HS-27A (cell line): ENCODE measurements around the gene TBC1D5.
A peak's percentile ranks its signal among the peaks of the same experiment; 100 is the strongest.
"Not testable (repeated sequence)": the region's sequence is repeated elsewhere in the genome, so short reads cannot be mapped to it uniquely, and the experiment has no call there.

Experiments used
- DNase-seq: peaks from one replicate; pipeline ENCODE4 v3.0.0-alpha.2; 2012; ENCODE audit warnings: low read depth, missing footprints

The TBC1D5 gene

GRCh38 chr3:17707813-17708543 lies 34.5 kb downstream of the TBC1D5 start:
- no peak for DNase-seq

DNA sequence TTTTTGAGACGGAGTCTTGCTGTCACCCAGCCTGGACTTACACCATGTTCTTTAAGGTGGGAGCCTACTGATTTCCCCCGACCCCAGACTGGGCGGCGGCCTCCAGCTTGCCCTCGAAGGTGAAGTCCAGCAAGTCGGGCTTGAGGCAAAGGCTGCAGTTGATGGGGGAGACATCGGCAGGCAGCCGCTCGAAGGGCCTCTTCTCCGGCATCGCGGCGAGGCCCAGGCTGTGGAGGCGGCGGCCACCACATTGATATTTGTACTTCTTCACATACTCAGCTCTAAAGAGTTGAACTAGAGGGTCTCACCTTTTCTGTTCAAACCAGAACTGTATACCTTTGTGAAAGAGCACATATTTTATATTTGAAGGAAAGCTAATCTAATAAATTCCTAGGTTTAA lies 36.4 kb downstream of the TBC1D5 start:
- not testable (repeated sequence) for DNase-seq

DNA sequence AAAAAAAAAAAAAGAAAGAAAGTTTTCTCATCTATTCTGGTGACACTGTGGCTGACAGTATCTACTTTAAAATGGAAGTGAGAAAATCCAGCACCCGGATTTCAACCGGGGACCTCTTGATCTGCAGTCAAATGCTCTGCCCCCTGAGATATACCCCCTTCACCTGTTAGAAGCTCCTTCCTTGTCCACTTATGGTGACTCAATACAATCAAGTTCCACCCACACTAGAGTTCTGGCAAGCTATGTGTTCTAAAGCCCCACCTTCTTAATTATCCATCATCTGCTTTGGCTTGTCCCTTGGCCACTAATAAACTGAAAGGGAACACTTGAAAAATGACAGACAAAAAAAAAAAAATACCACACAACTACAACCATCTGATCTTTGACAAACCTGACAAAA lies 42.6 kb downstream of the TBC1D5 start:
- not testable (repeated sequence) for DNase-seq

- not testable (repeated sequence) for DNase-seq
Observed at GRCh38 chr3:17695665-17696064, 46.8 kb downstream of the TBC1D5 start.

DNA sequence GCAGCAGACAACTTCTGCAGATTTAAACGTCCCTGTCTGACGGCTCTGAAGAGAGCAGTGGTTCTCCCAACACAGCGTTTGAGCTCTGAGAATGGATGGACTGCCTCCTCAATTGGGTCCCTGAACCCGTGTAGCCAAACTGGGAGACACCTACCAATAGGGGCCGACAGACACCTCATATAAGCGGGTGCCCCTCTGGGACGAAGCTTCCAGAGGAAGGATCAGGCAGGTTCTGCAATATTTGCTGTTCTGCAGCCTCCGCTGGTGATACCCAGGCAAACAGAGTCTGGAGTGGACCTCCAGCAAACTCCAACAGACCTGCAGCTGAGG lies 48.8 kb downstream of the TBC1D5 start:
- not testable (repeated sequence) for DNase-seq

DNA sequence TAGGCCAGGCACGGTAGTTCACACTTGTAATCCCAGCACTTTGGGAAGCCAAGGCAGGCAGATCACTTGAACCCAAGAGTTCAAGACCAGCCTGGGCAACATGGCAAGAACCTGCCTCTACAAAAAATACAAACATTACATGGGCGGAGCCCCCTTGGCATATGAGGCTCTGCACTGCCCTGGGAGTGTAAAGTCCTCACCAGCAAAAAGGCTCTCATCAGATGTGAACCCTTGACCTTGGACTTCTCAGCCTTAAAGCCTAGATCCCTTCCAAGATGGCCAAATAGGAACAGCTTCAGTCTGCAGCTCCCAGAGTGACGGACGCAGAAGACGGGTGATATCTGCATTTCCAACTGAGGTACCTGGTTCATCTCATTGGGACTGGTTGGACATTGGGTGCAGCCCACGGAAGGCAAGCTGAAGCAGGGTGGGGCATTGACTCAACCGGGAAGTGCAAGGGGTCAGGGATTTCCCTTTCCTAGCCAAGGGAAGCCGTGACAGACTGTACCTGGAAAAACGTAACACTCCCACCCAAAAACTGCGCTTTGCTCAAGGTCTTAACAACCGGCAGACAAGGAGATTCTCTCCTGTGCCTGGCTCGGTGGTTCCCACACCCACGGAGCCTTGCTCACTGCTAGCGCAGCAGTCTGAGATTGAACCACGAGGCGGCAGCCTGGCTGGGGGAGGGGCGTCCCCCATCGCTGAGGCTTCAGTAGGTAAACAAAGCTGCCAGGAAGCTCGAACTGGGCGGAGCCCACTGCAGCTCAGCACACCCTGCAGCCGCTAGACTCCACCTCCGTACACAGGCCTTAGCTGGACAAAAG lies 49.4 kb downstream of the TBC1D5 start:
- DNase-seq = not testable (repeated sequence)

- DNase-seq = no peak
Observed at GRCh38 chr3:17687566-17687965, 54.9 kb downstream of the TBC1D5 start.

- peak; percentile 3 for DNase-seq
Observed at GRCh38 chr3:17686613-17687012, 55.8 kb downstream of the TBC1D5 start.

DNA sequence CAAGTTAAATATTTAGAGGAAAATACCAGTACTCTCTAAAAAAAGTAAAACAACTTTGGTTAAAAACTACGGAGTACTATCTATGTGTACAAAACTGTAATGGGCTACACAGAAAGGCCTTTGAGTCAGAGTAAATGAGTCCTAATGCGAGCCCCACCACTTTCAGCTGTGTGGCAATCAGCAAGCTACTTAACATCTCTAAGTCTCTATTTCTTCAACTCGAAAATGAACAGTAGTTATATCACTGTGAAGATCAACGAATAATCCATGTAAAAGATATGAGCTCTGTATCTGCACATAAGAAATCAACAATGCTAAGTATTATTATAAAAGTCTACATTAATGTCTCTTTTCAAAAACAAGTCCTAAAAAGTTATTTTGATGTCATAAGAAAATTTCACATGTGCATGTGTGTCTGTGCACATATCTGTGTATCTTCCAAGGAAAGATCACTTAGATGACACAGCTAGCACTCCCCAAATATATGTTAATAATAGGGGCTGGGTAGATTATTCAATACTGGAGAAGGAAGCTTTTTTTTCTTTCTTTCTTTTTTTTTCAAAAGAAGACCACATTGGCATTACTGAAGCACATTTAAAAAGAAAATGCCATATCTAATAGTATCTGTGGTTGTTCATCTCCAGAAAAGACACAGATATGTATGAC lies 58.8 kb downstream of the TBC1D5 start:
- DNase-seq = no peak

DNA sequence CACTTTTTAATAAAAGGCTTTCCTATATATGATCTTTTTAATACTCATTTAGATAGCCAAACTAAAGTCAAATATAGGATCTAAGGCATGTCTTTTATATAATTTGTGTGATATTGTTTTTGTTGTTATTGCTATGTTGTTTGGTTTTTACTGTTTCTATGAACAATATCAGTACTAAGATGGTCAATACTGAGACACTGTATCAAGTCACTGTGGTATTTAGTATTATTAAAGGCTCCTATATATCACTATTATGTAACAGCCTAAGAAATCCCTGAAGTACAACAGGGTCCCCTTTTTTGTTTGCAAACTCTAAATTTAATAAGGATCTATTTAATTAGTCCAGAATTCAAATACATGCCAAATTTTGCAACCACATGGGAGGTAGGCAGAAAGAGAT lies 61.9 kb downstream of the TBC1D5 start:
- no peak for DNase-seq

GRCh38 chr3:17678116-17678741 lies 64.2 kb downstream of the TBC1D5 start:
- peak; percentile 8 for DNase-seq

DNA sequence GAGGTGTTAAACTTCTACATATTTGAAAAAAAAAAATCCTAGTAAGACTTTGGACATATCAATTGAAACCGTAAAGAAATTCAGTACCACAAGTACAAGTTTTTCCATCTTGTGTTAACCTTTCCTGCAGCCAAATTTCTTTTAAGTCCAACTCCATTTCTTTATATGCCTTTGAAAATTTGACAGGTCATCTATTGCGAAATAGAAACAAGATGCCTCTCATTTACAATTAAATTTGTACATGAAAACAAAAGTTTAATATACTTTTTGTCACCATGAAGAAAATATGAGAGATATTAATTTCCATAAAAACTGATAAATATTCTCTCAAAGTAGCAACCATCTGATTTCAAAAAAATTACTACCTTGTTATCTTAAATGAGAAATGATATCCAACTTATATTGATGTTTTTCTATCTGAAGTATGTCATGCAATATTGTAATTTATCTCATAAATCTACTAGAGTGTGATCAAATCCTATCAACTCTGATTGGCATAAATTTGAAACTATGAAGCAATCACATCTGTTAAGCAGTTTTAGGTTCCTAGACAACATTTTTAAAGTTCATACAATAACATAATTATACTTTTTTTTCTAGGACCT lies 68.2 kb downstream of the TBC1D5 start:
- DNase-seq = no peak

DNA sequence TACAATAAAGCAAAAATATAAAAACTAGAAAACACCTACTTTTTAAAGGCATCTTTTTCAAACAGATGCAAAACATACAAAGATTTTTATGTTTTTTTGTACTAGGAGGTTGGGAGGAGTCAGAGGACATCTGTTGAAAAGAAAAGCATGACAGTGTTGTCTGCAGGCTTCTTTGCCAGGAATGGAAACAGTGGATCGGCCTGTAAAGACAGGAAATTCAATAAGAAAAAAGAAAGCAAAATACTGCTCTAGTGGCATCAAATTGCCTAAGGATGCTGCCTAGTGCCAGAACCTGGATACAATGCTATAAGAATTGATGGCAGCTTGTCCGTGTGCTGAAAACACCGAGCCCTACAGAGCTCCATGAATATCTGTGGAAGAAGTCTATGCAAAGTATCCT lies 69.9 kb downstream of the TBC1D5 start:
- DNase-seq = no peak

- DNase-seq = no peak
Observed at GRCh38 chr3:17670749-17671148, 71.7 kb downstream of the TBC1D5 start.

DNA sequence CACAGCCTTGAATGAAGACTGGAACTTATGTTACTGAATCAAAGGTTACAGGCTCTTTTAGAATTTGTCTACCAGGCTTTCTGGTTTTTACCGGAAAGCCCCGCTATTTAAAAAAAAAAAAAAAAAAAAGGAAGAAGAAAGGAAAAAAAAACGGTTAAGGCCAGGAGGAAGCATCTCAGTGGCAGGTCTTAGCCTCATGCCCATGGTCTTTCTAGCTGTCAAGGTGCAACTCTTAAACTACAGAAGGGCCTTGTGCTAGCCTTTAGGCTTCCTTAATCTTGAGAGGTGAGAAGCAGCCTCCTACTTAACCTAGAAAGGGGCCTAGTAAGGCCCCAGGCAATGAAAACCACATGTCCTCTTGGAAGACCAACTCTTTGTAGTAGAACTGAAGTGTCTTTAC lies 77.5 kb downstream of the TBC1D5 start:
- no peak for DNase-seq

DNA sequence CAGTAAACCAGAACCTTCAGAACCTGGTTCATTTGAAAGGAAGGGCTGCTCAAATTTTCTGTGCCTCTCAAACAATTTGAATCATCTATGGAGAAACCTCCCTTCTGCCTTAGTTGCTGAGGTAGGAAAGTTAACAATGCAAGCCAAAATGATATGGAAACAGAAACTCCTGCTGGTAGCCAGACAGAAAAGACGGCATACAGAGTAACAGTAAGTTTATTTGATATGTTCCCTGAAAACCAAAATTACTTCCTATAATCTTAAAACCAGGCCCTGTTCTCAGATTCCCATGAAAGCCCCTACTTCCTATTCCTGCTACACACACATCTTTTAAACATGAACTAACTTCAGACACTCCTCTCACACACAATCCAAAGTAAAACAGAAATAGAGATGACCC lies 86.2 kb downstream of the TBC1D5 start:
- DNase-seq = no peak

DNA sequence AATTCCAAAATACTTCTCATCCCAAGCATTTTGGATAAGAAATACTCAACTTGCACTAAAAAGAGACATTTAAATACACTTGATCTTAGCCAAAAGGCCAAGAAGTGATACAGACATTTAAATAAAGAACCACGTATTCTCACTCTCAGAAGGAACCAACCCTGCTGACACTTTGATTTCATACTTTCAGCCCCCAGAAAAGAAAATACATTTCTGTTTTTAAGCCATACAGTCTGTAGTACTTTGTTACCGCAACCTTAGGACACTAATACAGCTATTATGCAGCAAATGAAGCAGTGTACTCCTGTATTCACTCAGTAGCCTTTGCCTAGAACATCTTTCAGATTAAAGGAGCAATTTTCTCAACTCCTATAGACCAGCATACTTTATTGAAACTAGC lies 86.7 kb downstream of the TBC1D5 start:
- DNase-seq = no peak

GRCh38 chr3:17649748-17650147 lies 92.7 kb downstream of the TBC1D5 start:
- not testable (repeated sequence) for DNase-seq

- not testable (repeated sequence) for DNase-seq
Observed at GRCh38 chr3:17648630-17649355, 93.6 kb downstream of the TBC1D5 start.

DNA sequence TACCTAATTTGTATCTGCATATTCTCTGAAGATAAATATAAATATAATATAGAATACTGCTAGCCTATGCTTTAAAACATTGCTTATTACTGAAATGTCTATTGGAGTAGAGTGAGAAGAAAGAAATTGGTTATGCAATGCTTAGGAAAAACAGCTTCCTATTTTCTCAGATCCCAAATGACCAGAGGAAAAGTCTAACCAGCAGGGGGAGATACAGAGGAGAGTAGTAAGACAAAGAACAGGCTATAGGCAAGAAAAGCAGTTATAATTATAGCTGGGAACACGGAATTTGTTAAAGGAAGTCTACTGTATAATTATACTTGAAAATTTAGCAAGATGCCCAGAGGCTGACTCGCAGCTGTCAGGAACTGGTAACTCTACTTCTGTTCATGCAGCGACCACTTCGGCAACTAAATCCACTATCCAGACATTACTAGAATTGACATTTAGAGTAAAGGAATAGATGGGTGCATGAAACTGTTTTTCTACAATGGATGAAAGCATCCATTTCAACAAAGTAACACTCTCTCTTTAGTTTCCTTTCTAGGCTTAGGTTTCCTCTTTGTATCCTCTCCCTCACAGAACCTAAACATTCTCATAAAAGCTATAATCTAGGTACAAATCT lies 97.2 kb downstream of the TBC1D5 start:
- no peak for DNase-seq

DNA sequence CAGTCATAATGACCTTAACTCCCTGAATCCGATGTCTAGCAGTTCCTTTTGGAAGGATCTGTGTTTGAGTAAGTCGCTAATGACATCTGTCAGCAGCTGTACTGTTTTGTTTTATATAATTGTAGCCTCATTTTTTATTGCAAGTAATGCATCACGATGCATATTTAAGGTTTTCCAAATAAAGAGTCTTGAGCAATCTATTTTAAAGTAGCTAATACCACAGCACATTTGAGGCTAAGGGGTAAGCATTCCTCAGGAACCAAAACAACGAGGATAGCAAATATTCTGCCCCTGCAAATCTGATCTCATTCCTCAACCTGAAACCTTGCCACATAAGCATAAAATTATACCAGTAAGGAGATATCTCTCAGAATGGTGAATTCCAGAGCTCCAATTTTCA lies 98.7 kb downstream of the TBC1D5 start:
- DNase-seq = no peak
